ENCODE data around the gene TCTN2.

DNA sequence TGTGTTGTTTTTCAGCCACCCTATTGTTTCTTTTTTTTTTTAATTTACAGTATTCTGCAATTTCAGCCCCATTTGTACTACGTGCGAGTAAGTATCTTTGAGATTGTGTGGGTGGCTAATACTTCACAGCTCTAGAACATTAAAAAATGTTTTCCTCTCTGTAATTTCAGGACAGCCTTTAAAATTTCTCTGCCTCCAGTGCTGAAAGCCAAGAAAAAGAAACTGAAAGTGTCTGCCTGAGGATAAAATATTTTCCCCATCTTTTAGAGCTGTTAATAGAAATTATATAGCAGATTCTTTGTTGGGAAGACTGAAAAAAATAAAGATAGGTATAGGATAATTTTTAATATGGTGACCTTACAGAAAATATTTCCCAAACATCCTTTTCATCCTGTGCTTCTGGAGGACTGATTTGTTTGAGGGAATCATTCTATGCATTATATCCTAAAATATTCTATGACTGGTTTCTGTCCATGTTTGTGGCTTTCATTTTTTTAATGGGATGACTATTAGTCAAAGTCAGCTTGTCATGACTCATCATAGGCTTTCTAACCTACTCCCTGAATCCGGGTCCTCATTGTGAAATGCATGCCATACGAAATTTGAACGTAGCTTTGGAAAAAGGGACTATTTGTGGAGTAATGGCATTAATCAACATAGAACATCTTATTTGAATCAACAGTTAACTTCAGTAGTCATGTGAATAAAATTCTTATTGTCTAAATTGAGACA, 10.8 kb upstream of the TCTN2 start:
- no peak for TF ChIP-seq BRCA1 (IDR thresholded peaks at IDR 0.05; ENCODE audit: low read depth, low read length)
- TF ChIP-seq EZH2 (IDR thresholded peaks at IDR 0.05; ENCODE audit: borderline replicate concordance, control insufficient read depth, low read depth, low read length) = no peak
- TF ChIP-seq, protein P1, sequence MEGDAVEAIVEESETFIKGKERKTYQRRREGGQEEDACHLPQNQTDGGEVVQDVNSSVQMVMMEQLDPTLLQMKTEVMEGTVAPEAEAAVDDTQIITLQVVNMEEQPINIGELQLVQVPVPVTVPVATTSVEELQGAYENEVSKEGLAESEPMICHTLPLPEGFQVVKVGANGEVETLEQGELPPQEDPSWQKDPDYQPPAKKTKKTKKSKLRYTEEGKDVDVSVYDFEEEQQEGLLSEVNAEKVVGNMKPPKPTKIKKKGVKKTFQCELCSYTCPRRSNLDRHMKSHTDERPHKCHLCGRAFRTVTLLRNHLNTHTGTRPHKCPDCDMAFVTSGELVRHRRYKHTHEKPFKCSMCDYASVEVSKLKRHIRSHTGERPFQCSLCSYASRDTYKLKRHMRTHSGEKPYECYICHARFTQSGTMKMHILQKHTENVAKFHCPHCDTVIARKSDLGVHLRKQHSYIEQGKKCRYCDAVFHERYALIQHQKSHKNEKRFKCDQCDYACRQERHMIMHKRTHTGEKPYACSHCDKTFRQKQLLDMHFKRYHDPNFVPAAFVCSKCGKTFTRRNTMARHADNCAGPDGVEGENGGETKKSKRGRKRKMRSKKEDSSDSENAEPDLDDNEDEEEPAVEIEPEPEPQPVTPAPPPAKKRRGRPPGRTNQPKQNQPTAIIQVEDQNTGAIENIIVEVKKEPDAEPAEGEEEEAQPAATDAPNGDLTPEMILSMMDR (IDR thresholded peaks at IDR 0.05 in 2 of 3, conservative IDR thresholded peaks at IDR 0.05 in 1 of 3; ENCODE audit: control insufficient read depth in 2 of 3, extremely low read depth in 1 of 3, insufficient read depth in 1 of 3, low read depth in 3 of 3, low read length in 3 of 3) = no peak
